SJSA1 (cell line): ENCODE measurements around the gene PACSIN2. TPM values are rescaled to one million over a fixed set of nuclear protein-coding genes. Genes with fewer than 3 reads are reported as not detected.
"Not testable (repeated sequence)": the region's sequence is repeated elsewhere in the genome, so short reads cannot be mapped to it uniquely, and the experiment has no call there.

Experiments
- DNase-seq, 2 experiments: peaks; one replicate each; pipeline ENCODE4 v3.0.0-alpha.2; 2015 to 2020; ENCODE audit warnings: low spot score in 2 of 2, low read depth in 1 of 2
- H3K27ac ChIP-seq: fragments of 250-450 bp; sonication (Bioruptor Pico); 2 replicates; pipeline ENCODE4 v1.5.1; 2020; ENCODE audit warnings: mild to moderate bottlenecking, moderate library complexity
- H3K27me3 ChIP-seq: fragments of 250-450 bp; sonication (Bioruptor Pico); replicated peaks from 2 replicates; pipeline ENCODE4 v1.5.1; 2020; ENCODE audit warnings: mild to moderate bottlenecking, moderate library complexity
- H3K36me3 ChIP-seq: fragments of 250-450 bp; sonication (Bioruptor Pico); 2 replicates; pipeline ENCODE4 v1.5.1; 2020; ENCODE audit warnings: mild to moderate bottlenecking
- H3K4me1 ChIP-seq: fragments of 250-450 bp; sonication (Bioruptor Pico); replicated peaks from 2 replicates; pipeline ENCODE4 v1.6.1; 2021; ENCODE audit warnings: mild to moderate bottlenecking
- H3K4me3 ChIP-seq: fragments of 250-450 bp; sonication (Bioruptor Pico); 2 replicates; pipeline ENCODE4 v1.5.1; 2020; ENCODE audit warnings: mild to moderate bottlenecking
- H3K9me3 ChIP-seq: fragments of 250-450 bp; sonication (Bioruptor Pico); replicated peaks from 2 replicates; pipeline ENCODE4 v1.5.1; 2020; ENCODE audit warnings: mild to moderate bottlenecking
- total RNA-seq: library from RNA; depleted of rRNA; stranded (reverse); fragments of >200 nt; shearing (Covaris generic); gene quantifications from 2 replicates; pipeline ENCODE4 v1.2.3, GENCODE V29; 2014

The PACSIN2 gene
- total RNA-seq, 1 experiment from 2014 or later, result 98.3 TPM

DNA sequence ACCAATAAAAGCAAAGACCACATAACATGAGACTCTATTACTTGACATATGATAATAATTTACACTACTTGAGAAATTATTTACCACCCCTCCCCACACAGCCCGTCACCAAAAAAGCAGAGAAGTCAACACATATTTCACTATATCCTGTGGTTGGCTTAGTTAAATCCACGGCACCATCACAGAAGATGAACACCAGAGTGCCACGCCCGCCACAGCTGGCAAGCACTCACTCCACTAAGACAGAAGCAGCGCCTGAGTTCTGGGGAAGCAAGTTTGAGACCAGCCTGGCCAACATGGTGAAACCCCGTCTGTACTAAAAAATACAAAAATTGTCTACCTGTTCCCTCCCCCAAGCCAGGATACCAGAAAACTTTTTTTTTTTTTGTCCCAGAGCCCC is 53.1 kb downstream of the PACSIN2 start:
- Histone ChIP-seq H3K9me3 (no peaks in the 10 kb centered on the region), H3K4me1 (peaks cover 36% of the 10 kb centered on the region), H3K4me3 (no peak overlapping the region), H3K27me3 (no peaks in the 10 kb centered on the region; the same call in 1 of the 2 replicates), H3K27ac (no peak overlapping the region), H3K36me3 (peaks cover 41% of the 10 kb centered on the region)
- no peak for DNase-seq

DNA sequence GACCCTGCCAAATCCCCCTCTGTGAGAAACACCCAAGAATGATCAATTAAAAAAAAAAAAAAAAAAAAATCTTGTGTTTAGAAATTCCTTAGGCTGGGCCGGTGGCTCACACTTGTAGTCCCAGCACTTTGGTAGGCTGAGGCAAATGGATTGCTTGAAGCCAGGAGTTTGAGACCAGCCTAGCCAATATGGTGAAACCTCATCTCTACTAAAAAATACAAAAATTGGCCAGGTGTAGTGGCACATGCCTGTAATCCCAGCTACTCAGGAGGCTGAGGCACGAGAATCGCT is 53.6 kb downstream of the PACSIN2 start:
- DNase-seq, H3K4me3 ChIP-seq, H3K27ac ChIP-seq, H3K9me3 ChIP-seq, H3K27me3 ChIP-seq: not testable (repeated sequence)
- Histone ChIP-seq H3K36me3 (peaks cover 40% of the 10 kb centered on the region), H3K4me1 (peaks cover 36% of the 10 kb centered on the region)

DNA sequence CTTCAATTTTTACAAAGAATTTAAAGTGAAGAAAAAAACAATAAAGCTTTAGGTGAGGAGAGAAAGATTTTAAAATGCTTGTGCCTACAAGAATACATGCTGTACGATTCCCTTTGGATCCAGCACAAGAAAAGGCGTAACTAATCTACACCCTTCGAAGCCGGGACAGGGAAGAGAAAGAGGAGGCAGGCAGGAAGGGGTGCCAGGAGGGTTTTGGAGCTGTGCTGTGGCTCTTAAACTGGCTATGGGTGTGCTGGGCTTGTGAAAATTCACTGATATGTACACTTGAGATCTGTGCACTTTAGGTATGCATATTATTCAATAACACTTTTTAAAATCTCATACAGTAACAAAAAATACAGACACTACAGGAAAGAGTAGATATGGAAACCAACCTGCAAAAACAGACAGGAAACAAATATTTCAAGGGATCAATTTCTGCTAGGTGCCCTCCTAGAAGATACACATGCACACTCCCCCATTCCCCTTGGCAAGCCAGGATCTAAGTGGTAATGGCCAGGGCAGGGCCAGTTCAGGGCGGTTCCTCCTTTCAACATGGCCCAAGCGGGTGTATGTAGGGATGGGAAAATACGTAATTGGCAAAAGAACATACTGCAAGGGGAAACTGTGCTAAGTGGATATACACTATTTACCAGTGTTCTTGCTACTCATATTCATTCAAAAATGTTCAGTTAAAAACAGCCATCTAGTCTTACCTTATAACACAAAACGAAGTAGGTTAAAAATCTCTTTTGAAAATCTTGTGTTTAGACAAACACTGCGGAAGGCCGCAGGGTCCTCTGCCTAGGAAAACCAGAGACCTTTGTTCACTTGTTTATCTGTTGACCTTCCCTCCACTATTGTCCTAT is 54.2 kb downstream of the PACSIN2 start:
- Histone ChIP-seq H3K9me3 (peaks cover 3% of the 10 kb centered on the region; the same call in 1 of the 2 replicates), H3K27ac (no peak overlapping the region), H3K4me1 (peaks cover 36% of the 10 kb centered on the region), H3K27me3 (no peaks in the 10 kb centered on the region; the same call in 1 of the 2 replicates), H3K4me3 (no peak overlapping the region), H3K36me3 (peaks cover 46% of the 10 kb centered on the region)
- DNase-seq, result no peak

DNA sequence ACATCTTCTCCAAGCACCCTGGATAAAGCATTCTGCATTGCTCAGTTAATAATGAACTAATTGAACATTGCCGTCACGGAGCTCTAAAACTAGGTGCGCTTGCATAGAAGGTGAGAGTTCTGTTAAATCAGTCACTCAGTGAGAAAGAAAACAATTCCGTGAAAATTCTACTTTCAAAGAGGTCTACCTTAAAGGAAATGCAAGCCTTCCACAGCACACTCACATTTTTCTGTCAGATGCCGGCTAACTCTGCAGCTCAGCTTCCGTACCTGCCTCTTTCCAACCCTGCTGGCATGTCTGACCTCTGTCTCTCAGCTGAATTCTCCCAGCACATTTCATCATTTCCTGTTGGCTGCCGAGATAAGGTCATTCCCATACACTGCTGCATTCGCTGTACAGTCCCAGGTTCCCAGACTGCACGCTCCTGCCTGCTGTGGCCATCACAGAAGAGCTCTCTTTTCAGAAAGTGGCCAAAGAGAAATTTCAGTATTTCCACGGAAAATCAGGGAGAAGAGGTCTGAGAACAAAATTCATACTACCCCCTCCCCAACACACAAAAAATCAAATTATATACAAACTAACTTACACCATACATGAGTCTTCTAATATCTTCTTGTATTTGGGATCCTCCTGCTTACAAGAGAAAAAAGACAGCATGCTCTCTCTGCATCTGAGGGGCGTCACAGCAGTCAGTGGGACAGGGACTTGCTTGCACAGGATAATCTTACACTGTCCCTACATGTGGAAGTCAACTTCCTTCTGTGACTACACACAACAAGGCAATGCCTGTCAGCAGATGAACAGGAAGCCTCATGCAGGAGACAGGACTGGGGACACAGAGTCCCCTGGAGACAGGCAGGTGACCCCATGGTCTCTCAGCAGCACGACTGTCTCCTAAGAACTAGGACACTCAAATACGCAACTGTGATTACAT is 55.1 kb downstream of the PACSIN2 start:
- Histone ChIP-seq H3K4me1 (peaks cover 30% of the 10 kb centered on the region), H3K27me3 (no peaks in the 10 kb centered on the region), H3K27ac (no peak overlapping the region), H3K9me3 (peaks cover 3% of the 10 kb centered on the region; the same call in 1 of the 2 replicates), H3K4me3 (no peak overlapping the region), H3K36me3 (peaks cover 47% of the 10 kb centered on the region)
- DNase-seq, result peak in 1 of 2 experiments; percentile 19

DNA sequence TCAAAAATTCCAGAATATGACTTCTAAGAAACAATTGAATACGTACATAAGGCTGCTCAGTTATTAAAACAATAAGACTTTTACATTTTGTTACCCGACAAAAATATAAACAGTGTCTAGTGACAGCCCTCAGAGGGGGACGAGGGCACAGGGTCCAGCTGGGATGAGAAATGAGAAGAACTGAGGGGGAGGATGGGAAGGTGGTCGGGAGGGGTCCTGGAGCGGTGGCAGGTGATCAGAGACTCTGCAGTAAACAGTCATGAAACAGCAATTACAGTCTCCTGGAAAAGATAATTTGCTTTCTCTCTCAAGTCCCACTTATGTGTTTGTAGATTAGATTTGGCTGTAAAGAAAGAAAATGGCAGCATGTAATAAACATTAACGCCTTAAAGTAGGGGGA is 56.0 kb downstream of the PACSIN2 start:
- no peak overlapping the region for H3K4me3 ChIP-seq
- peaks cover 38% of the 10 kb centered on the region for H3K36me3 ChIP-seq
- no peak for DNase-seq
- H3K27ac ChIP-seq, result no peak overlapping the region
- H3K27me3 ChIP-seq, result no peaks in the 10 kb centered on the region
- peaks cover 27% of the 10 kb centered on the region for H3K4me1 ChIP-seq
- peaks cover 3% of the 10 kb centered on the region; the same call in 1 of the 2 replicates for H3K9me3 ChIP-seq

DNA sequence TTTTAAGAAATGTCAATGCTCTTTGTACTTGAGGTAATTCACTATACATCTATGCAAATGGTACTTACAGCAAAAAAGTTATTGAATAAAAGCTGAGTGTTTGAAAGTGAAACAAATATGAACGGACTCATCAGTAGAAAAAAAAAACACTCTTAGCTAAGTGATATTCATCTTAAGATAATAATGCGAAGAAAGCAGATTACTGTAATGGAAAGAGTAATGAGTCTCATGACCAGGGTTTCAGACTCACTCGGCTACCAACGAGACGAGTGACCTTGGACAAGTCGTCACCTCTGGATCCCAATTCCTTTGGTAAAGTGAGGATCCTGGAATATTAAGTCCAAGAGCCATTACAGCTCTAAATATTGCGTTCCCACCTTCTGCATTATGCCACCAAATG is 57.0 kb downstream of the PACSIN2 start:
- Histone ChIP-seq H3K36me3 (peaks cover 29% of the 10 kb centered on the region), H3K4me3 (no peak overlapping the region), H3K9me3 (peaks cover 3% of the 10 kb centered on the region; the same call in 1 of the 2 replicates), H3K27me3 (no peaks in the 10 kb centered on the region), H3K27ac (no peak overlapping the region), H3K4me1 (peaks cover 30% of the 10 kb centered on the region)
- no peak for DNase-seq

DNA sequence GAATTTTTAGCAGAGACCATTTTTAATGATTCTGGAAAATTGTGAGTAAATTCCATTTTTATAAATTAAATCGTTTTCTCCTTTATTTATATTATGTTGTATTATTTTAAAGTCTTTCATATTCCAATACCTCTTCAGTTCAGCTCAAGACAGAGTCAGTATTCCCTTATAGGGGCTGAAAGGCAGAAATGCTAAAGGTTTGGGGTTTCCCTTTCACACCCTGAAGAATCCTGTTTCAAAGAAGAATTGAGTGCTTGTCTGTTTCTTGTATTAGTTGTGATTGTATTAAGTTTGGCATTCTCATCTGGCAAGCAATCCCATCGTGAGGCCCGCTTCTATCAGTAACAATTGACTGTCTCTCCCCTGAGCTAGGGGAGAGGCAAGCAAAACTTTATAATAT is 57.4 kb downstream of the PACSIN2 start:
- DNase-seq, result no peak
- Histone ChIP-seq H3K4me3 (no peak overlapping the region), H3K36me3 (peaks cover 27% of the 10 kb centered on the region), H3K4me1 (peaks cover 26% of the 10 kb centered on the region), H3K9me3 (peaks cover 3% of the 10 kb centered on the region; the same call in 1 of the 2 replicates), H3K27me3 (no peaks in the 10 kb centered on the region), H3K27ac (no peak overlapping the region)

DNA sequence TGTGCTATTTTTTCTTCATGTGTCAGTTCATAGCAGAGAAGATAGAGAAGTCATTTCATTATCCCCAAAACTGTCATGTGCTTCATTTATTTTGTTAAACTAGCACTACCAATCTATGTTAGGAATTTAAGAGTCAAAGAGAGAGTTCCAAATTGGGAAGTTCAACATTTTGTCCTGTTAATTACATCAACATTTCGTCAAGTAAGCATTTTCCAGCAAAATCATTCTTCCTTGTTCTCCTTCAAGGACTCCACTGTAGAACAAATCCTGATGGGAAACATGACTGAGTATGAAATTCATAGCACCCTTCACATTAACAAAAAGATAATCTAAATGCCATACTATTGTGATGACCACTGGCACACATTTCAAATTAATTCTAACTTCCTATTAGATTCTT is 59.1 kb downstream of the PACSIN2 start:
- Histone ChIP-seq H3K27ac (no peak overlapping the region), H3K9me3 (peaks cover 3% of the 10 kb centered on the region; the same call in 1 of the 2 replicates), H3K36me3 (peaks cover 32% of the 10 kb centered on the region), H3K4me3 (no peak overlapping the region), H3K27me3 (no peaks in the 10 kb centered on the region), H3K4me1 (peaks cover 18% of the 10 kb centered on the region)
- DNase-seq, result no peak

DNA sequence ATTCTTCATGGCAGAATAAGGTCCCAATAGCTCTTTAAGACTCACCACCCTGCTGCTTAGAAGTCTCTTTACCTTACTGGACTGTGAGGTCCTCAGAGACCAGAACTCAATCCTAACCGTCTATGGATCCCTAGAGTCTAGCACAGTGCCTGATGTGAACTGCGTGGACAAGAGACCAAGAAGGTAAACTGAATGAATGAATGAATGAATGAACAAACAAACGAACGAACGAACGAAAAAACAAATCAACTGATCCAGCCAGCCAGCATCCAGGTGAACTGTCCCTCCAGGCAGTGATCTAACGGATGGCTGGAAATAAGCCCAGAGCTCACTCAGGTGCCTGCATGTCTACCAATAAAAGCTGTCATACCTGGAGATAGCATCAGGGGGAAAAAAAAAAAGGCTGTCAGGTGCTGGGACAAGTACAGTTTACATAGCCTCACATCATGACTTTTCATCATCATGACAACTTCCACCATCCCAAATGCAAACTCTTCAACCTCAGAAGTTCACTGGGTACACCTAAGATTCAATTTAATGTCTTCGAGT is 59.8 kb downstream of the PACSIN2 start:
- Histone ChIP-seq H3K9me3 (peaks cover 3% of the 10 kb centered on the region; the same call in 1 of the 2 replicates), H3K27ac (no peak overlapping the region), H3K4me3 (no peak overlapping the region), H3K36me3 (peaks cover 32% of the 10 kb centered on the region), H3K4me1 (peaks cover 16% of the 10 kb centered on the region), H3K27me3 (no peaks in the 10 kb centered on the region)
- DNase-seq, result no peak

DNA sequence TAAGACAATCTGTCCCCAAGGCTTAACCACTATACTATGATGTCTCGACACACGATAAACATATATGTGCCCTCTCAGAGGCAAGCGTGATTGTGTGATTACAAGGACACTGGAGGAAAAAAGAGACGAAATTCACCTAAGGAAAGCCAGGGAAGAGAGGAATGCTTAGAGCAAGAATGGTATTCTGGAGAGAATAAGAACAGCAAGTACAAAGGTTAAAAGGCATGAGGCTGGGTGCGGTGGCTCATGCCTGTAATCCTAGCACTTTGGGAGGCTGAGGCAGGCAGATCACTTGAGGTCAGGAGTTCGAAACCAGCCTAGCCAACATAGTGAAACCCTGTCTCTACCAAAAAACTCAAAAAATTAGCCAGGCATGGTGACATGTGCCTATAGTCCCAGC is 61.2 kb downstream of the PACSIN2 start:
- not testable (repeated sequence) for DNase-seq, H3K27ac ChIP-seq, H3K27me3 ChIP-seq, H3K4me3 ChIP-seq, H3K9me3 ChIP-seq
- Histone ChIP-seq H3K4me1 (peaks cover 14% of the 10 kb centered on the region), H3K36me3 (peaks cover 22% of the 10 kb centered on the region)

DNA sequence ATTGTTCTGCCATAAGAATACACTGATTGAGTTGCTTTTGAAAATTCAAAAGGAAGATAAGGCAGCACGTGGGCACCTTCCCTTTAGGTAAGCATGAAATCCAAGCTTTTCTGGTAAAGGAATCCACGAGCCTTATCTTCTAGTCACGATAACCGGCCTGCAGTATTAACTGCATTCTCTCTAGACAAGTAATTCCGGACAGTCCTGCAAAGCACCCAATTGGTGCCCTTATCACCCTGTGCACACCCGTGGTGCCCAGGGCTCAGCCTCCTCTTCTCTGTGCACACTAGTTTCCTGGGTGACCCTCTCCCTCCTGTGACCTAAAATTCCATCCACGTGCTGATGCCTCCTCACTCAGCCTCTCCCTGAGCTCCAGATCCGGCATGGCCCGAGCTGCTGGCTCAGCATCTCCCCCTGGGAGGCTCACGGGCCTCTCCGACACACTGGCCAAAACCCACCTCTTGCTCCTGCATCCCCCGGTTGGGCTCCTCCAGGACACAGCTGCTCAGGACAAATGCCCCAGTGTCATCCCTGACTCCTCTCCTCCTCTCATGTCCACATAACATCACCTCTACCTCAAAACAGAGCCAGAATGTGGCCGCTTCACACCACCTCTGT is 63.7 kb downstream of the PACSIN2 start:
- peaks cover 3% of the 10 kb centered on the region; the same call in 1 of the 2 replicates for H3K9me3 ChIP-seq
- no peak overlapping the region for H3K4me3 ChIP-seq
- peaks cover 31% of the 10 kb centered on the region for H3K36me3 ChIP-seq
- no peak overlapping the region for H3K27ac ChIP-seq
- DNase-seq, result no peak
- peaks cover 40% of the 10 kb centered on the region for H3K4me1 ChIP-seq
- H3K27me3 ChIP-seq, result no peaks in the 10 kb centered on the region

DNA sequence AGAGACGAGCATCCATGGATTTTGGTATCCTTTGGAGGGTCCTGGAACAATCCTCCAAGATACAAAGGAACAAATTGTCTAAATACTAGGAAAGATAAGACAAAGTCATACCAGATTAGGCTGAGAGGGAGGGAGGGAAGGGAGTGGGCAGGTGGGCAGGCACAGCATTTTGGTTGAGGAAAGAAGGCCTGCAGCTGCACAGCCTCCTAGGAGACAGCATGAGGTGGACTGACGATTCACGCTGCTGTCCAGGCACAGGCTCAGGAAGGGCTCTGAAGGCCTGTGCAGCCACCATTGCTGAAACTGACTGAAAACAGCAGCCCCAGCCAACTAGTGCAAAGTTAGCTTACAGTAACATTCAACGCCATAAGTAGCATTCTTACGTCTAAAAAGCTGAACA is 64.7 kb downstream of the PACSIN2 start:
- Histone ChIP-seq H3K4me3 (no peak overlapping the region), H3K4me1 (peaks cover 48% of the 10 kb centered on the region), H3K36me3 (peaks cover 31% of the 10 kb centered on the region), H3K27me3 (no peaks in the 10 kb centered on the region), H3K27ac (no peak overlapping the region), H3K9me3 (no peaks in the 10 kb centered on the region)
- DNase-seq, result no peak

DNA sequence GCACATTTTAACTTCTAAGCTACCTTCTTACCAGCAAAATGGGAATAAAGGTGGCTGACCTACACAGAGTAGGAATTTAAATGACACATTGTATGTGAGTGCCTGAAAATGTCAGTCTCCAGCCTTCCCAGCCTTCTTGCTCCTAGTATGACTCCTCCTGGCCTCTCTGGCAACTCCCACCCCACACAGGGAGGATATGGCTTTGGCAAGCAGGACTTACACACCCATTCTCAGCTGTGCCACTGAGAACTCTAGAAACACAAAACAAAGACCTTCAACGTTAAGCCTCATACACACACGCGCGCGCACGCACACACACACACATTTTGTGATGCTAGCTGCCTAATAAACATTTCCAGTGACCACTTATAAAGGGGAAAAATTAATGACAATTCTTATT is 65.8 kb downstream of the PACSIN2 start:
- Histone ChIP-seq H3K27ac (no peak overlapping the region), H3K9me3 (no peaks in the 10 kb centered on the region), H3K36me3 (peaks cover 30% of the 10 kb centered on the region), H3K27me3 (no peaks in the 10 kb centered on the region), H3K4me1 (peaks cover 48% of the 10 kb centered on the region), H3K4me3 (no peak overlapping the region)
- DNase-seq, result no peak
